GM19240 (cell line): ENCODE data around the gene BRD9.
"Not testable (repeated sequence)": the region's sequence is repeated elsewhere in the genome, so short reads cannot be mapped to it uniquely, and the experiment has no call there.

Experiments
- DNase-seq: peaks from one replicate; pipeline ENCODE4 v3.0.0; 2011; ENCODE audit warnings: low spot score; ENCODE audit not compliant: insufficient read length

BRD9 gene

DNA sequence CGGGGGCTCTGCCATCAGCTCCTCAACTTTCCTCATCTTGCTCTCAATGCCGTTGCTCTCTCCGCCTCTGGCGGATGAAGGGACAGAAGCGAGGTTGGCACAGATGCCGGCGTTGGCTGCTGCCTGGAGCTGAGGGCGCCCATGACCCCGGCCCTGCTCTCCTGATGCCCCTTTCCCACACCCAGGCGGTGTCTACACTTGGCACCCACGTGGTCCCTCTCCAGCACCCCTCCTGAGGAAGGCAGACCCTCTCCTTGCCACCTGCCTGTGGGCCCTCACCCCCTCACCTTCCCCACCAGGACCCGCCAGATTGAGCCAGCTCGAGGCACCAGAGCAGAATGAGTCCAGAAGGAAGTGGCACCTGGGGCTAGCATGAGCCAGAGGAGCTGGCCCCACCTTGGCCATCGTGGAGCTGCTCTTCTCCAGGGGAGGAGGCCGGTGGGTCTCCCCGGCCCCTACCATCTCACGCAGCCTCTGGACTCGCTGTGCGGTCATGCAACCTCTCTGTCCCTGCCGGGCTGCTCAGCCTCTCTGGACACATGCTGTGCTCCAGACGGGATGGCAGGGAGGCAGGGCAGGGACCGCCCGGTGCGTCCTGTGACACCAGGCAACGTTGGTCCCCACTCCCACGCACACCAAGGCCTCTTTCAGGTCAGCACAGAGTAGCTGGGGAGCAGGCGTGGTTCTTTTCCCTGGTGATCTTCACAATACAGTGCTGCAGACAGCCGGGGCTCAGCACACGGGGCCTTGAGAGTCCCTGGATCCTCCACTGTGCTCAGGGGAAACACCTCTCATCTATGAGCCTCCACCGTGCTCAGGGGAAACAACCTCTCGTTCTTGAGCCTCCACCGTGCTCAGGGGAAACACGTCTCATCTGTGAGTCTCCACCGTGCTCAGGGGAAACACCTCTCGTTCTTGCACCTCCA, 46.7 kb downstream of the BRD9 start:
- DNase-seq: not testable (repeated sequence)

DNA sequence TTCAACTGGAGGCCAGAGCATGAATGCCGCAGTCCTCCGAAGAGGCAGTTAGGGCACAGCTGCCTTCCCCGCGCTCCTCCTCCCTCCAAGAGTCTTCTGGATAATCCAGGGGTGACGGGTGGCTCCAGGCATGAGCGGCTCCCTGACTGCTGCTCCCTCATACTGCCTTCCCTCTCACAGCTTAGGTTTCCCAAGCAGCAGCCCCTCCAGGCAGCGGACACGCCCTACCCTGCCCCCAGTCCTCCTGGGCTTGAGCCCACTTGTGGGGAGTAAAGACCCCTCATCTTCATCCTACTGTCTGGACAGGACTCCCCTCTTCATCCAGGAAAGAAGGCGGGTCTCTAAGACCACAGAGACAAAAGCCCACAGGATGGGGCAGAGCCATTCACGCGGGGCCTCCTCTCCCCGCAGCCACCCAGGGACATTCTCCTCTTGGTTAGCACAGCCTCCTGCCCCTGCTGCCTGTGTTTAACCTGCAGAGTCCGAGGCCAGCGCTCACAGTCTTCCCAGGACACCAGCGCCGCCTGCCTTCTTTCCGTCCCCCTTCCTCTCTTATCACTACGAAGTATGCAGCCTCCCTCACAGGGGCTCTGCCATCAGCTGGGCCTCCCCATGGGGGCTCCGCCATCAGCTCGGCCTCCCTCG, 47.4 kb downstream of the BRD9 start:
- not testable (repeated sequence) for DNase-seq

DNA sequence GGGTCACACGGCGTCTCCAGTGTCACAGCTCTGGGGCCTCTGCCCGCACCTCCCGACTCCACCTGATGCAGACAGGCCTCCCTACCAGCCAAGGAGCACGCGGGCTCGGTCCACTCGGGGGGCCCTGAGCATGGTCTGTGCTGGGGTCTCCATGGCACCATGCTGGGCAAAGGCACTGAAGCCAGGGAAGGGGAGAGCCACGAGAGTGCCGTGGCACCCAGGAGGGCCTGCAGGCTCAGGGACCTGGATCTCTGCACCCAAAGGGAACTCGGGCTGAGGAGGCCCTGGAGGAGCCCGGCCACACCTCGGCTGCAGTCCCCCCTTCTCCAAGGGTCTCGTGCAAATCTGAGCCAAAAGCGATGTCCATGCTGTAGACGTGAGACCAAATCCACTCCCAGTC, 48.2 kb downstream of the BRD9 start:
- not testable (repeated sequence) for DNase-seq

DNA sequence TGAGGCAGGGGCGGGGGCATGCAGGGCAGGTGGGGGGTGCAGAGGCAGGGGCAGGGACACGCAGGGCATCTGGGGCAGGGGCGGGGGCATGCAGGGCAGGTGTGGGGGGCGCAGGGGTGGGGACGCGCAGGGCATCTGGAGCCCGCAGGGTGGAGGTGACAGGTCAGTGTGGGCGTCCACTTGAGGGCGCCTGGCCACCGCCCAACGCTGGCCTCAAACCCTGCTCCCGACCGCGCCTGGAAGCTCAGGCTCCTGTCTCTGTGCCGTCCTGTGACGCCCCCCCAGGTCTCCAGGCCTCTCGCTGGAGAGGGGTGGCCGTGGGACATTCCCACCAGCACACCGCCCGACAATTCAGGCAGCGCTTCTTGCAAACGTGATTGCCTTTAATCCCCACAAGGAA, 48.7 kb downstream of the BRD9 start:
- not testable (repeated sequence) for DNase-seq

DNA sequence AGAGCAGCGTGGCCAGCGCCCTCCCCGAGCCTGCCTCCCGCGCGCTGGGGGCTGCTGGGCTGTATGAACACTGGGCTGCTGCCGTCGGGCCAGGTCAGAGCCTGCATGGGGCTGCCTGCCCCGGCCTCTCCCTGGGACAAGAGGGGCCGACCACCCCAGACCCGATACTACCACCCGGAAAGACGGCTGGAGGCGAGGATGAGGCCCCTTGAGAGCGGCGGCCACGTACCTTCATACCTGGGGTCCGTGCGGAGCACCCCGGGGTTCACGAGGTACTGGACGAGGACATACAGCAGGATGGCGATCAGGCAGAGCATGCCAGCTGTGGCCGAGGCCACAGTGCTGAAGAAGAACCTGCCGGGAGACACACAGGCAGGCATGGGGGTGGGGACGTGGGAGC, 49.2 kb downstream of the BRD9 start:
- not testable (repeated sequence) for DNase-seq

DNA sequence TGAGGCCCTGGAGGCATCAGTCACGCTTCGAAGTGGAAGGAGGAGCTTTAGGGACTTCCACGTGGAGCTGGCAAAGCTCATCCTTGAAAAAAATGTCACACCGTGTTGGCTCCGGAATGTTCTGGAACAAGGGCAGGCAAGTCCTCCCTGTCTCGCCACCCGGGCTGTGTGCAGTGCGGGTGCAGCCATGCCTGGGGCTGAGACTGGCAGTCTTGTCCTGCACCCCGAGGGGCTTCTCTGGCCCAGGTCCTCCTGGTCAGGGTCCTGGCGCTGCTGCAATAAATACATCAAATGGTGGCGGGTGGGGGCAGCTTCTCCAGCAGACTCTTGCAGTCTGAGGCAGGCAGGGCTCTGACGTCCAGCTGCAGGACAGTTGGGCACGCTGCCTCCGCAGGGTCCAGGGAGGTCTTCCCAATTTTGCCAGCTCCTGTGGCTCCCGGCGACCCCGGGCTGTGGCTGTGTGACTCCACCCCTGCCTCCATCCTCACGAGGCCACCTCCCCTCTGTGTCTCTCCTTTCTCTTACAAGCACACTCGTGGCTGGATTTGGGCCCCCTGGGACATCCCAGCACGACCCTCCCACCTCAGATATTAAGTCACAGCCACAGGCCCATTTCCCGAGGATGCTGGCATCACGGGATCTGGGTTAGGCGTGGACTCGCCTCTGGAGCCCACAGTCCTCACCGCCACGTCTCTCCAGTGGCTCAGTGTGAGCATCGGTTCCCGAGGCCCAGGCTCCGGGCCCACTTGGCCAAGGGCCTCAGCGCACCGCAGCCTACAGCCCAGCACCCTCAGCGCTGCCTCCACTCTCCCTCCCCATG, 50.0 kb downstream of the BRD9 start:
- not testable (repeated sequence) for DNase-seq

DNA sequence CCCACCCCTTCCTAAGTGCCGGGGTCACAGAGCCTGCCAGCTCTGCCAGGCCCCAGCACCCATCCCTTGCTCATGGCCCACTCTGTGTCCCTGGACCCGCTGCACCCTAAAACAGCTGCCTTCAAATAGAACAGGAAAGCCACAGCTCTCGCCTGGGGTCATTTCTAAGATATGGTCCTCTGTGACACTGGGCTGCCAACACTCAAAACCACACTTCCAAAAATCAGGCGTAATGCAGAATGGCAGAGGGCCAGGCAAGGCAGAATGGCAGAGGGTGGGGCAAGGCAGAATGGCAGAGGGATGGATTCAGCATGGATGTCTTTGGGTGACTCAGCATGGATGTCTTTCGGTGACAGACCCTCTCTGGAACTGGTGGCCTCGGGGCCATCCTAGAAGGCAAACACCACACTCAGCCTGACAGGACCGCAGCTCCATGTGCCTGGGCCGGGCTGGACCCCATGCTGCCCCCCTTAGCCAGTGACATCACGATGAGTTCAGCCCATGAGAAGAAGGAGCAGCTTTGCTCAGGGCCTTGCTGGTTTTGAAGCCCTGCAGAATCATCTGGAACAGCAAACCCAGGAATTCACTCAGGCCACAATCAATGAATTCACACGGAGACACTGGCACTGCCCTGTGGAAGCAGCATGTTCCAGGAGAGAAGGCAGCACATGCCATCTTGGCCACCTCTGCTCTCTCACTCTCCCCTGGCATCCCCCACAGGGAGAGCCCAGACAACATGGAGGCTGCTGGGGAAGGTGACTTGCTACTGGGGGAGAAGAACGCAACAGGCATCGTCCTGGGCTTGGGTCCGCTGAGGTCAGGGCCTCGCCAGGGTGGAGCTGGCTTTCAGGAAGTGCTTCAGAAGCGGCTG, 50.8 kb downstream of the BRD9 start:
- not testable (repeated sequence) for DNase-seq

DNA sequence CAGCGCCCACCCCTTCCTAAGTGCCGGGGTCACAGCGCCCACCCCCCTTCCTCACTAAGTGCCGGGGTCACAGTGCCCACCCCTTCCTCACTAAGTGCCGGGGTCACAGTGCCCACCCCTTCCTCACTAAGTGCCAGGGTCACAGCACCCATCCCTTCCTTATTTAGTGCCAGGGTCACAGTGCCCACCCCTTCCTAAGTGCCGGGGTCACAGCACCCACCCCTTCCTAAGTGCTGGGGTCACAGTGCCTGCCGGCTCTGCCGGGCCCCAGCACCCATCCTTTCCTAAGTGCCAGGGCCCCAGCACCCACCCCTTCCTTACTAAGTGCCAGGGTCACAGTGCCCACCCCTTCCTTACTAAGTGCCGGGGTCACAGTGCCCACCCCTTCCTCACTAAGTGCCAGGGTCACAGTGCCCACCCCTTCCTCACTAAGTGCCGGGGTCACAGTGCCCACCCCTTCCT, 51.6 kb downstream of the BRD9 start:
- not testable (repeated sequence) for DNase-seq

DNA sequence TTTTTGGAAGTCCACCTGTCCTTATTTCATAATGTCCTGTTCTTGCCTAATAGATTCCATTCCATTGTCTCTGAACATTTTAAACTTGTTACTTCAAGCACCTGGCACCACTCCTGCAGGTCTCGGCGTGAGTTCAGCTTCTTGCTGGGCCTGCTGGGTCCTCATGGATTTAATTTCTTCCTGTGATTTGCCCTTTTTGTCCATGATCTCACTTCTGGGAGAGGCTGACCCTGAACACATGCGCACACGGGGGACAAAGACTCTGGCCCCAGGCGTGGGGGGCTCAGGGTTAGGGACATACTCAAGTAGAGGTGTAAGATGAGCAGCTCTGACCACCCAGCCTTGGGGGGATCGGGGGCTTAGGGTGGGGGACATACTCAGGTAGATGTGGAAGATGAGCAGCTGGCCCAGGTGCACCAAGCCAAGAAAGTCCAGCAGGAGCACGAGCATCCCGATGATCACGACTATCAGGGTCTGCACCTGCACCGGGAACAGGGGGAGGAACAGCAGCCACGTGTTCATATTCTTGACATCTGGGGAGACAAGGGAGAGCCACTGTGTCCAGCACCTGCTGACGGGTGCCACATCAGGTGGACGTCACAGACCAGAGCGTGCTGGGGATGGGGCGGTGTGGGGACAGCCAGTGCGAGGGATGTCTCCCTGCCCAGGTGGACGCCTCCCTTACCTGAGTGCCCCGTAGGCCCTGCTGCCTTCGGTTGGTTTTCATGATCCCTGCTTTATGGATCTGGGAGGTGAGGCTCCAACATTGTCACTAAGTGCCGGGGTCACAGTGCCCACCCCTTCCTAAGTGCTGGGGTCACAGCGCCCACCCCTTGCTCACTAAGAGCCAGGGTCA, 52.3 kb downstream of the BRD9 start:
- not testable (repeated sequence) for DNase-seq

DNA sequence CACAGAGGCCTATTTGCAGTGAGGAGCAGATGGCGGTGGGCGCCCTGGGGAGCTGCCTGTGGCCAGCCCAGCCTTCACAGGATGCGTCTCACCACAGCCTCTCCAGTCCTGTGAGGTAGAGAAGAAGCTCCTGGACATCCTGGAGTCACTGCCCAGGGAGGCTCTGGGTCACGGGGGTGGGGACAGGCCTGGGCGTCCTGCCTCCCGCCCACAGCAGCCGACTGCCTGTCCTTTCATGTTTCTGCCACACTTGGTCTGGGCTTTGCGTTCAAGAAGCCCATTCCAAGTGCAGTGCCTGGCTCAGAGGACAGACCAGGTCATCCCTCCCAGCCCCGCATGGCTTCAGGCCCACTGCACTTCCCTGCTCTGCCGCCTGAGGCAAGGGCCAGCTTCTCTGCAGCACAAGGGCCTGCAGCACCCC, 54.2 kb downstream of the BRD9 start:
- not testable (repeated sequence) for DNase-seq

DNA sequence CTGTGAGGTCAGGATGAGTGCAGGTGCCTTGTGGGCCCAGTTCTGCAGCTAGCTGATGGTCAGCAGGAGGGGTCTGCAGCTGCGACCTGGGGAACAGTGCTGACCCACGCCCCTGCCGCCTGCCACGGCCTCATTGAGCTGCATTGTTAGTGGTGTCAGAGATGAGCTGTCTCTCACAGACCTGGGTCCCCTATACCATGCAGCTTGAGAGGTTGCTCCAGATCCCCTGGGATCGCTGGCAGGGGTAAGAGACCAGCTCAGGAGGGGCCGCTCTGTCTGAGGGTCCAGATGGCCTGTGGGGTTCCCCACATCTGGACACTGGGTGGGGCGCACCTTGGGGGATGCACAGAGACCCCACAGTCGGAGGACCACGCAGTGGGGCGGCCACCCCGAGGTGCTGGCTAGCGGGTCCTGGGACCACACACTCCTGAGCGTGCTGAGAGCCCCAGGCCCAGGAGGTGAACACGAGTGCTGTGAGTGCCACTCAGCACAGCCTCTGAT, 54.9 kb downstream of the BRD9 start:
- not testable (repeated sequence) for DNase-seq

DNA sequence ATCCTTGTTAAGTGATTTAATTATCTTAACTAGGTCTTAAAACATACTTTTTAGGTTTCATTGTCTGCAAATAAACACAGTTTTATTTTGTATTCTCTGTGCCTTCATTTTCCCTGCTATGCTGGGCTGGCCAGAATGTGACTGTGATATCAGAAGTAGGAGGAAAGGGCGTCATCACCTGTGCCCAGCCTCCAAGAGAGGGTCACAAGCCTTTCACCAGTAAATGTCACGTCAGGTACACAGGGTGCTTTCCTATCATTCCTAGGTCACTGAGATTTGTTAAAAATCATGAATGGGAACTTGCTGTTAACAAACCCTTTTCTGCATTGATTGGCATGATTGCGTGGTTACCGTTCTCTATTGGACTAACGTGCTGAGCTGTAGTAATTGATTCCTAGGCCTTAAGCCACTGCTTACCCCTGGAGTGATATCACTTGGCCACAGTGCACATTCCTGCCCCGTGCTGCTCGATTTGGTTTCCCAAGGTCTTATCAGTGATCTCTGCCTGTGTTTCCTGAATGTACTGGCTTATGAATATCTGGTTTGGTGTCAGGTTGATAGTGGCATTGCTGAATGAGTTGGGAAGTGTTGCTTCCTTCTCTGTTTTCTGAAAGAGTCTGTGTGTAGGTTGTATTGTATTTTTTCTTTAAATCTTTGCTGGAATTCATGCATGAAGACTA, 56.5 kb downstream of the BRD9 start:
- not testable (repeated sequence) for DNase-seq

DNA sequence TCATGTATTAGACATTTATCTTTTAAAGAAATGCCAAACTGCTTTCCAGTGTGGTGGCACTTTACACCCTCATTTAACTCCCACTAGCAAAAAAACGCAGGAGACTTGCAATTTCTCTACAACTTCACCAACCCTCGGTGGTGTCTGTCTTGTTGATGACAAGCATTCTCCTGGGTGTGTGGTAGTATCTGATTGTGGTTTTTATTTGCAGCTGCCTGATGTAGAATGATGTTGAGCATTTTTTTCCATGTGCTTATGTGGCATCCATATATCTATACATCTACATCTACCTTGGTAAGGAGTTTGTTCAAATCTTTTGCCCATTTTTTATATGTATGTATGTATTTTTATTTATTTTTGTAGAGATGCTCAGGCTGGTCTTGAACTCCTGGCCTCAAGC, 58.6 kb downstream of the BRD9 start:
- not testable (repeated sequence) for DNase-seq

DNA sequence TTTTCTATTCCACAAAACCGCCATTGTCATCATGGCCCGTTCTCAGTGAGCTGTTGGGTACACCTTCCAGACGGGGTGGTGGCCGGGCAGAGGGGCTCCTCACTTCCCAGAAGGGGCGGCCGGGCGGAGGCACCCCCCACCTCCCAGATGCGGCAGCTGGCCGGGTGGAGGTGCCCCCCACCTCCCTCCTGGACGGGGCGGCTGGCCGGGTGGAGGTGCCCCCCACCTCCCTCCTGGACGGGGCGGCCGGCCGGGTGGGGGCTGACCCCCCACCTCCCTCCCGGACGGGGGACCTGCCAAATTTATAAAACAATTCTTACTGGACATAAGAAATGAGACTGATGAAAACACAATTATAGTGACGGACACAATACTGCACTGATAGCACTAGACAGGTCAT, 64.4 kb downstream of the BRD9 start:
- DNase-seq: not testable (repeated sequence)

DNA sequence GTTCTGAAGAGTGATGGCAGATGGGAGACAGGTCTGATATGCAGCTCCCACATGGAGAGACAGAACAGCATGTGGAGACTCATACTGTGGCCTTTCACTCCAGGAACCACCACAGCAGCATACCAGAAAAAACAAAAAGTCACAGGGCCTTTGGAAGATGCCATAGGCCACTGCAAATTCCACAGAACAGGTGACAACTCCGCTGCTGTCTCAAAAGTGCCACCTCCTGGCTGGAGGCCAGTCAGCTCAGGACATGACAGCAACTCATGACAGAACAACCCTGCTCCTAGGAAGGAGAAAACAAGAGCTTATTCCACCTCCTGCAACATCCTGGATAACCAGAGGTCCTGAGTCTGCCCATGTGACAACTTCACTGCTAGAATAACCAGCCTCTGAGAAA, 67.1 kb downstream of the BRD9 start:
- not testable (repeated sequence) for DNase-seq

DNA sequence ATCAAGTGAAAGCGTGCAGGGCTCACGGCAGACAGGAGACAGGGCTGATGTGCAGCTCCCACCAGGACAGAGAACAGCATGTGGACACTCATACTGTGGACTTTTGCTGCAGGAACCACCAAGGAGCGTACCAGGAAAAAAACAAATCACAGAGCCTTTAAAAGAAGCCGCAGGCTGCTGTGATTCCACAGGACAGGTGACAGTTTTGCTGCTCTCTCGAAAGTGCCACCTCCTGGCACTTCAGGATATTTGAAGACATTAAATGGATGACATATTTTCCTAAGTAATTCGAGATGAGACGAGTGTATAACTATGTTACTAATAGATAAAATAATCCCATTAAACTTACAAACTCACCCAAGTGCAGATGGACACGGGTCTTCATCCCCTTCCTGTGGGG, 71.1 kb downstream of the BRD9 start:
- DNase-seq: no peak

DNA sequence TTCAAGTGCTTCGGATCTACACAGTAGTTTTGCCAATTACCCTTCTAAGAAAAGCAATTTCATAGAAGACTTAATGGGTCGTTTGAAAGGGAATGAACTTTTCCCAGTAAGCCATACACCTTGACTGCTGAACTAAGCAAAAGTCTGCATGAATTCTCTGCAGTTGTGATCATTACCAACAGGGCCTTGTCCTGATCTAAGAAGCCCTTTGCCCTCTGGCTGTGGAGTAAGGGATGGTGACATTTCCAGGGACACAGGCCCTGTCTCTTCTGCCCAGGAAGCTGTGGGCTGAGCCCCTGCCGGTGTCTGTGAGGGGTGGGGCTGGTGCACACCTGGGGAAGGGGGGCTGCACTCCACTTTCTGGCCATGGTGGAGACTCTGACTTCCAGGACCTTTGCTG, 72.4 kb downstream of the BRD9 start:
- no peak for DNase-seq

DNA sequence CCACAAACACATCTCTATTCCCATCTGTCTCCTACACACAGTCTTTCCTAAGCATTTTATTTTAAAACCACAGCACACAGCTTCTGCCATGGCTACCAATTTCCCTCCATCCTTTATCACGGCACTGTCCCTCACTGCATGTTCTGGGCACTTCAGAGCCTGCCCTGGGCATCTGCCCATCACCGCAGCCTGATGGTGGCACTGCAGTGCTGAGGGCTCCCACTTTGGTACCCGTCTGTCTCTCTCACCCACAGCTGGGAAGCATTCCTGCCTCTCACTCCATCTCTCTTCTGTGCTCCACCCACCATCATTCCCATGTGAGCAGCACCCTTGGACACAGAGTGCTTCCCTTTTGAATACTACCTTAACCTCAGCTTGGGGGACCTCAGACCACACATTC, 73.5 kb downstream of the BRD9 start:
- no peak for DNase-seq

DNA sequence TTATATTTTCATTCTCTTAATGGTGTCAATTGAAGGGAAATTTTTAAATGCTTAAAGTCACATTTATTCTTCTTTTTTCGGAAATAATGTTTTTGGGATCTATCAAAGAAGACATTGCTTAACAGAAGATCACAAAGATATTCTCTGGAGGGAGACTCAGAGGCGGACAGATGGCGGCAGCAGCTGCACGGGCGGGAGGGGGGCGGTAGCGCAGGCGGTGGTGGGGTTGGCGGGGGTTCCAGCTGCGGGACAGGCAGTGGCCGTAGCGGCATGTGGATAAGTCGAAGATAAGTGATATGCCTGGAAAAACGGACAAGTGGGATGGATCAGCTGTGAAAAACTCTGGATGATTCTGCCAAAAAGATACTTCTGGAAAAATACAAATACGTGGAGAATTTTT, 76.4 kb downstream of the BRD9 start:
- no peak for DNase-seq
